HG03354 (cell line): ENCODE data around the gene PLB1.
"Not testable (repeated sequence)": the region's sequence is repeated elsewhere in the genome, so short reads cannot be mapped to it uniquely, and the experiment has no call there.

Experiments used
- ATAC-seq: cut with Tn5 transposase; IDR thresholded peaks from one replicate; pipeline ENCODE4 v1.9.1; 2021; ENCODE audit warnings: mild to moderate bottlenecking; ENCODE audit not compliant: unreplicated experiment, poor library complexity, severe bottlenecking

The PLB1 gene

GRCh38 chr2:28465148-28465885 is 30.5 kb upstream of the PLB1 start:
- no peak for ATAC-seq

GRCh38 chr2:28469304-28469703 is 26.6 kb upstream of the PLB1 start:
- ATAC-seq = no peak

GRCh38 chr2:28469947-28470535 is 25.8 kb upstream of the PLB1 start:
- ATAC-seq = no peak

GRCh38 chr2:28470759-28471158 is 25.1 kb upstream of the PLB1 start:
- no peak for ATAC-seq

GRCh38 chr2:28471214-28471613 is 24.6 kb upstream of the PLB1 start:
- ATAC-seq = no peak

- no peak for ATAC-seq
Measured at GRCh38 chr2:28471701-28472236, 24.1 kb upstream of the PLB1 start.

- ATAC-seq = not testable (repeated sequence)
Measured at GRCh38 chr2:28472641-28473040, 23.2 kb upstream of the PLB1 start.

- ATAC-seq = no peak
Measured at GRCh38 chr2:28475088-28475595, 20.7 kb upstream of the PLB1 start.

- ATAC-seq = no peak
Measured at GRCh38 chr2:28477087-28477486, 18.8 kb upstream of the PLB1 start.

- ATAC-seq = no peak
Measured at GRCh38 chr2:28477645-28478044, 18.2 kb upstream of the PLB1 start.

GRCh38 chr2:28480403-28481049 is 15.3 kb upstream of the PLB1 start:
- no peak for ATAC-seq

GRCh38 chr2:28481905-28482304 is 14.0 kb upstream of the PLB1 start:
- ATAC-seq = no peak

- no peak for ATAC-seq
Measured at GRCh38 chr2:28484835-28485234, 11.0 kb upstream of the PLB1 start.

- no peak for ATAC-seq
Measured at GRCh38 chr2:28486526-28486925, 9.3 kb upstream of the PLB1 start.

GRCh38 chr2:28487258-28487657 is 8.6 kb upstream of the PLB1 start:
- no peak for ATAC-seq

GRCh38 chr2:28488083-28488830 is 7.6 kb upstream of the PLB1 start:
- ATAC-seq = no peak

GRCh38 chr2:28488858-28489575 is 6.8 kb upstream of the PLB1 start:
- ATAC-seq = no peak

- no peak for ATAC-seq
Measured at GRCh38 chr2:28490558-28490957, 5.3 kb upstream of the PLB1 start.

GRCh38 chr2:28492282-28492681 is 3.6 kb upstream of the PLB1 start:
- no peak for ATAC-seq
